Trophoblast cell (in vitro differentiated cells and primary cell): ENCODE data around the gene LPCAT2.

Experiments used
- DNase-seq, 2 donors: peaks; one replicate each; pipeline ENCODE4 v3.0.0-alpha.2; 2016
- H2AFZ ChIP-seq: 2 replicates; pipeline ENCODE4 v1.6.1; 2013; ENCODE audit warnings: low read length, moderate library complexity, mild to moderate bottlenecking; ENCODE audit not compliant: insufficient read depth, poor library complexity
- H2AK5ac ChIP-seq: 2 replicates; pipeline ENCODE4 v1.6.1; 2013; ENCODE audit warnings: mild to moderate bottlenecking, low read length
- H2BK120ac ChIP-seq: 2 replicates; pipeline ENCODE4 v1.6.1; 2013; ENCODE audit warnings: low read length, mild to moderate bottlenecking, moderate library complexity; ENCODE audit not compliant: insufficient read depth, poor library complexity
- H2BK12ac ChIP-seq: 2 replicates; pipeline ENCODE4 v1.6.1; 2013; ENCODE audit warnings: mild to moderate bottlenecking, low read length, moderate library complexity
- H2BK5ac ChIP-seq: 2 replicates; pipeline ENCODE4 v1.6.1; 2013; ENCODE audit warnings: low read length, low read depth, moderate library complexity, mild to moderate bottlenecking; ENCODE audit not compliant: poor library complexity
- H3K14ac ChIP-seq: 2 replicates; pipeline ENCODE4 v1.6.1; 2013; ENCODE audit warnings: mild to moderate bottlenecking, low read length
- H3K18ac ChIP-seq: 2 replicates; pipeline ENCODE4 v1.6.1; 2013; ENCODE audit warnings: mild to moderate bottlenecking, low read length
- H3K23ac ChIP-seq: 2 replicates; pipeline ENCODE4 v1.6.1; 2013; ENCODE audit warnings: low read length
- H3K27ac ChIP-seq: 2 replicates; pipeline ENCODE4 v1.5.1; 2013; ENCODE audit warnings: low read depth, mild to moderate bottlenecking, inconsistent platforms, low read length, moderate library complexity
- H3K27me3 ChIP-seq: 2 replicates; pipeline ENCODE4 v1.6.1; 2013; ENCODE audit warnings: inconsistent platforms, mild to moderate bottlenecking, low read length, moderate library complexity; ENCODE audit not compliant: insufficient read depth
- H3K36me3 ChIP-seq, 2 experiments: 1 replicate in 1 of 2; 2 replicates in 1 of 2; pipeline ENCODE4 v1.6.1; 2013; ENCODE audit warnings: low read length in 2 of 2, mild to moderate bottlenecking in 2 of 2, moderate library complexity in 1 of 2; ENCODE audit not compliant: insufficient read depth in 2 of 2, control insufficient read depth in 1 of 2
- H3K4ac ChIP-seq: 2 replicates; pipeline ENCODE4 v1.6.1; 2013; ENCODE audit warnings: low read depth, mild to moderate bottlenecking, low read length, moderate library complexity
- H3K4me1 ChIP-seq, 2 experiments: 1 replicate in 1 of 2; 2 replicates in 1 of 2; pipeline ENCODE4 v1.6.1; 2013; ENCODE audit warnings: low read length in 2 of 2, mild to moderate bottlenecking in 2 of 2, moderate library complexity in 1 of 2; ENCODE audit not compliant: insufficient read depth in 2 of 2, control insufficient read depth in 1 of 2
- H3K4me2 ChIP-seq: 2 replicates; pipeline ENCODE4 v1.6.1; 2013; ENCODE audit warnings: inconsistent platforms, mild to moderate bottlenecking, low read length, moderate library complexity
- H3K4me3 ChIP-seq: 2 replicates; pipeline ENCODE4 v1.5.1; 2013; ENCODE audit warnings: mild to moderate bottlenecking, low read depth, low read length, inconsistent platforms
- H3K79me1 ChIP-seq: one replicate; pipeline ENCODE4 v1.6.1; 2013; ENCODE audit warnings: low read length
- H3K79me2 ChIP-seq: 2 replicates; pipeline ENCODE4 v1.6.1; 2013; ENCODE audit warnings: low read length, mild to moderate bottlenecking; ENCODE audit not compliant: control insufficient read depth, insufficient read depth, poor library complexity
- H3K9ac ChIP-seq: 2 replicates; pipeline ENCODE4 v1.6.1; 2013; ENCODE audit warnings: mild to moderate bottlenecking, low read length
- H3K9me3 ChIP-seq: 2 replicates; pipeline ENCODE4 v1.6.1; 2013; ENCODE audit warnings: low read depth, mild to moderate bottlenecking, control low read depth, inconsistent platforms, low read length; ENCODE audit not compliant: insufficient read depth
- H4K12ac ChIP-seq: 2 replicates; pipeline ENCODE4 v1.6.1; 2013; ENCODE audit warnings: low read depth, mild to moderate bottlenecking, low read length, moderate library complexity
- H4K8ac ChIP-seq: 2 replicates; pipeline ENCODE4 v1.6.1; 2013; ENCODE audit warnings: low read depth, mild to moderate bottlenecking, low read length, moderate library complexity
- H4K91ac ChIP-seq: one replicate; pipeline ENCODE4 v1.6.1; 2013; ENCODE audit warnings: low read depth, mild to moderate bottlenecking, low read length, moderate library complexity
- WGBS: extraction: QIAGEN DNeasy Blood & Tissue Kit; methylation state at CpG from one replicate; pipeline ENCODE4 v1.1.7; 2013; ENCODE audit warnings: missing lambda C conversion rate; ENCODE audit not compliant: insufficient read length, insufficient coverage; ENCODE audit errors: extremely low coverage; 5-methylcytosine and 5-hydroxymethylcytosine counted together

Gene LPCAT2

DNA sequence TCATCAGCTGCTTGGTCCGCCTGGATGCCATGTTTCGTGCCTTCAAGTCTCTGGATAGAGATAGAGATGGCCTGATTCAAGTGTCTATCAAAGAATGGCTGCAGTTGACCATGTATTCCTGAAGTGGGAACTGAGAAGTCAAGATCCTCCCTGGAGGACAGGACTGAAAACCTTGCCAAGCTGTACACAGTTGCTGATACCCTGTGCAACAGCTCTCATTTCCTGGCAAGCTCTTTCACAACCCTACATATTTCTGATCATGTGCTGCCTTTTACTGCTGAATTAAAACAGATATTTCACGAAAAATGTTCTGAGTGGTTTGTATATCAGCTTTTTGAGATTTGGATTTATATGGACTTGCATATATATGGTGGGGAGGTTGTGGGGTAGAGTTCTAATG is 58.5 kb downstream of the LPCAT2 start:
- H3K23ac ChIP-seq, result no peak overlapping the region
- no peak overlapping the region for H3K4ac ChIP-seq
- H3K79me2 ChIP-seq, result no peaks in the 10 kb centered on the region
- no peak overlapping the region for H4K12ac ChIP-seq
- no peaks in the 10 kb centered on the region for H3K27me3 ChIP-seq
- peaks cover 5% of the 10 kb centered on the region for H3K79me1 ChIP-seq
- H3K18ac ChIP-seq, result no peak overlapping the region
- no peak overlapping the region for H2BK12ac ChIP-seq
- H2AK5ac ChIP-seq, result no peak overlapping the region
- peaks cover 4 to 11% of the 10 kb centered on the region in 2 experiments for H3K36me3 ChIP-seq
- H3K4me1 ChIP-seq, result peaks cover 3 to 6% of the 10 kb centered on the region in 2 experiments
- no peaks in the 10 kb centered on the region for H3K9me3 ChIP-seq
- WGBS, result no CpG with 5 or more reads among the region's 3 CpGs
- no peak overlapping the region for H4K8ac ChIP-seq
- no peak overlapping the region for H3K4me3 ChIP-seq
- no peak overlapping the region for H2AFZ ChIP-seq
- H3K27ac ChIP-seq, result no peak overlapping the region
- no peak overlapping the region for H3K9ac ChIP-seq
- DNase-seq, result peak in 1 of 2 donors; percentile 6
- H2BK120ac ChIP-seq, result no peak overlapping the region
- H3K4me2 ChIP-seq, result no peak overlapping the region
- H3K14ac ChIP-seq, result no peak overlapping the region
- no peak overlapping the region for H4K91ac ChIP-seq
- H2BK5ac ChIP-seq, result no peak overlapping the region

- Histone ChIP-seq H3K79me1 (peaks cover 5% of the 10 kb centered on the region), H4K91ac (no peak overlapping the region), H2BK12ac (no peak overlapping the region), H3K4me1 (peaks cover 3 to 6% of the 10 kb centered on the region in 2 experiments), H3K36me3 (peaks cover 4 to 13% of the 10 kb centered on the region in 2 experiments), H3K23ac (no peak overlapping the region), H3K9ac (no peak overlapping the region), H3K4ac (no peak overlapping the region), H4K8ac (no peak overlapping the region), H3K79me2 (no peaks in the 10 kb centered on the region), H2BK5ac (no peak overlapping the region), H4K12ac (no peak overlapping the region), H2AK5ac (no peak overlapping the region), H3K27me3 (no peaks in the 10 kb centered on the region), H3K27ac (no peak overlapping the region), H2AFZ (no peak overlapping the region), H3K14ac (no peak overlapping the region), H3K4me3 (no peak overlapping the region), H3K4me2 (no peak overlapping the region), H2BK120ac (no peak overlapping the region), H3K18ac (no peak overlapping the region), H3K9me3 (no peaks in the 10 kb centered on the region)
- no CpG with 5 or more reads among the region's 3 CpGs for WGBS
- DNase-seq, result no peak
These were observed 59.3 kb downstream of the LPCAT2 start for GRCh38 chr16:55568207-55568606.

GRCh38 chr16:55569025-55569424 is 60.2 kb downstream of the LPCAT2 start:
- Histone ChIP-seq H2AFZ (no peak overlapping the region), H2AK5ac (no peak overlapping the region), H3K27me3 (no peaks in the 10 kb centered on the region), H3K4me2 (no peak overlapping the region), H3K14ac (no peak overlapping the region), H2BK5ac (no peak overlapping the region), H3K27ac (no peak overlapping the region), H2BK12ac (no peak overlapping the region), H3K4me3 (no peak overlapping the region), H4K8ac (no peak overlapping the region), H3K18ac (no peak overlapping the region), H3K9me3 (no peaks in the 10 kb centered on the region), H4K91ac (no peak overlapping the region), H4K12ac (no peak overlapping the region), H3K9ac (no peak overlapping the region), H3K23ac (no peak overlapping the region), H3K4me1 (peaks cover 3 to 6% of the 10 kb centered on the region in 2 experiments), H3K4ac (no peak overlapping the region), H3K79me1 (peaks cover 5% of the 10 kb centered on the region), H3K36me3 (peaks cover 4 to 13% of the 10 kb centered on the region in 2 experiments), H3K79me2 (no peaks in the 10 kb centered on the region), H2BK120ac (no peak overlapping the region)
- peak in 1 of 2 donors; percentile 2 for DNase-seq
- WGBS, result no CpG with 5 or more reads among the region's 1 CpG

GRCh38 chr16:55570159-55570558 is 61.3 kb downstream of the LPCAT2 start:
- no peaks in the 10 kb centered on the region for H3K27me3 ChIP-seq
- no peak overlapping the region for H4K91ac ChIP-seq
- no CpG with 5 or more reads among the region's 5 CpGs for WGBS
- peaks cover 4 to 15% of the 10 kb centered on the region in 2 experiments for H3K36me3 ChIP-seq
- H3K23ac ChIP-seq, result no peak overlapping the region
- no peak overlapping the region for H2BK5ac ChIP-seq
- H3K14ac ChIP-seq, result no peak overlapping the region
- H4K8ac ChIP-seq, result no peak overlapping the region
- no peak overlapping the region for H2AK5ac ChIP-seq
- no peaks in the 10 kb centered on the region for H3K9me3 ChIP-seq
- H3K79me1 ChIP-seq, result peaks cover 5% of the 10 kb centered on the region
- H3K4me2 ChIP-seq, result no peak overlapping the region
- no peak overlapping the region for H3K4me3 ChIP-seq
- no peak overlapping the region for H2AFZ ChIP-seq
- H3K79me2 ChIP-seq, result no peaks in the 10 kb centered on the region
- H3K18ac ChIP-seq, result no peak overlapping the region
- H2BK12ac ChIP-seq, result no peak overlapping the region
- DNase-seq, result no peak
- peaks cover 3 to 6% of the 10 kb centered on the region in 2 experiments for H3K4me1 ChIP-seq
- H3K4ac ChIP-seq, result no peak overlapping the region
- no peak overlapping the region for H3K9ac ChIP-seq
- no peak overlapping the region for H2BK120ac ChIP-seq
- no peak overlapping the region for H3K27ac ChIP-seq
- H4K12ac ChIP-seq, result no peak overlapping the region
